IMR-90 (cell line): ENCODE measurements around the gene KLHL11. TPM values are rescaled to one million over a fixed set of nuclear protein-coding genes. Genes with fewer than 3 reads are reported as not detected.

Experiments
- ATAC-seq: fragments of 200-7000 bp; cut with Tn5 transposase; 2 replicates; pipeline ENCODE4 v1.9.1; 2020; ENCODE audit warnings: low read depth, mild to moderate bottlenecking, moderate library complexity
- BruUV-seq: library from RNA; stranded (reverse); fragments of 400-500 nt; replicated peaks from 2 replicates; lab custom pipeline; 2021; lab: Mats Ljungman, UMichigan
- CTCF ChIA-PET: fragments of 300-600 bp; formaldehyde crosslinking; extraction: SDS; loops from one replicate; lab custom pipeline; 2021; ENCODE audit warnings: antibody characterized with exemption; lab: Yijun Ruan, JAX
- POLR2A ChIA-PET: fragments of 300-600 bp; sonication (Branson Sonifier 250); formaldehyde crosslinking; loops from one replicate; lab custom pipeline; 2022; ENCODE audit warnings: antibody characterized with exemption; ENCODE audit not compliant: unreplicated experiment; lab: Charles Lee
- DNase-seq: peaks from one replicate; pipeline ENCODE4 v3.0.0; 2013
- H2AFZ ChIP-seq: replicated peaks from 2 replicates; pipeline ENCODE3; 2013; ENCODE audit warnings: low read length, mild to moderate bottlenecking; ENCODE audit not compliant: poor library complexity
- H2AK5ac ChIP-seq: 2 replicates; pipeline ENCODE4 v1.6.1; 2013; ENCODE audit warnings: low read depth, low read length, inconsistent platforms
- H2AK9ac ChIP-seq: replicated peaks from 2 replicates; pipeline ENCODE3; 2013; ENCODE audit warnings: mild to moderate bottlenecking, low read depth, low read length, moderate library complexity; ENCODE audit not compliant: poor library complexity
- H2BK120ac ChIP-seq: 2 replicates; pipeline ENCODE4 v1.6.1; 2013; ENCODE audit warnings: low read depth, low read length, inconsistent platforms
- H2BK15ac ChIP-seq: 3 replicates; pipeline ENCODE4 v1.6.1; 2013; ENCODE audit warnings: low read depth, low read length, inconsistent platforms
- H2BK20ac ChIP-seq: 2 replicates; pipeline ENCODE4 v1.6.1; 2013; ENCODE audit warnings: low read depth, mild to moderate bottlenecking, inconsistent platforms, low read length, moderate library complexity
- H2BK5ac ChIP-seq: 2 replicates; pipeline ENCODE4 v1.6.1; 2013; ENCODE audit warnings: mild to moderate bottlenecking, low read depth, low read length, inconsistent platforms; ENCODE audit not compliant: poor library complexity, severe bottlenecking
- H3K14ac ChIP-seq: replicated peaks from 2 replicates; pipeline ENCODE4 v1.6.1; 2013; ENCODE audit warnings: low read depth, low read length, inconsistent platforms
- H3K18ac ChIP-seq: 2 replicates; pipeline ENCODE4 v1.6.1; 2013; ENCODE audit warnings: low read depth, low read length, control low read depth
- H3K23ac ChIP-seq: 2 replicates; pipeline ENCODE4 v1.6.1; 2013; ENCODE audit warnings: low read depth, low read length, inconsistent platforms
- H3K27ac ChIP-seq: 2 replicates; pipeline ENCODE4 v1.5.1; 2013; ENCODE audit warnings: mild to moderate bottlenecking, control low read depth, low read length; ENCODE audit not compliant: insufficient read depth
- H3K27me3 ChIP-seq: 2 replicates; pipeline ENCODE4 v1.6.1; 2013; ENCODE audit warnings: low read length; ENCODE audit not compliant: control insufficient read depth, insufficient read depth
- H3K36me3 ChIP-seq: 2 replicates; pipeline ENCODE4 v1.6.1; 2013; ENCODE audit warnings: low read length, mixed read lengths; ENCODE audit not compliant: control insufficient read depth, insufficient read depth
- H3K4ac ChIP-seq: 2 replicates; pipeline ENCODE4 v1.6.1; 2013; ENCODE audit warnings: low read depth, low read length, inconsistent platforms
- H3K4me1 ChIP-seq: 2 replicates; pipeline ENCODE4 v1.6.1; 2013; ENCODE audit warnings: low read length, mixed read lengths; ENCODE audit not compliant: control insufficient read depth, insufficient read depth
- H3K4me2 ChIP-seq: 2 replicates; pipeline ENCODE4 v1.6.1; 2013; ENCODE audit warnings: low read depth, mild to moderate bottlenecking, control low read depth, low read length, moderate library complexity
- H3K4me3 ChIP-seq: 2 replicates; pipeline ENCODE4 v1.5.1; 2013; ENCODE audit warnings: low read depth, mild to moderate bottlenecking, control low read depth, low read length, moderate library complexity; ENCODE audit not compliant: insufficient read depth
- H3K56ac ChIP-seq: 2 replicates; pipeline ENCODE4 v1.6.1; 2013; ENCODE audit warnings: low read length, inconsistent platforms; ENCODE audit not compliant: insufficient read depth; ENCODE audit errors: extremely low read depth
- H3K79me1 ChIP-seq, 2 experiments: 2 replicates each; pipeline ENCODE4 v1.6.1; 2013; ENCODE audit warnings: low read length in 2 of 2, inconsistent platforms in 1 of 2, low read depth in 1 of 2
- H3K9ac ChIP-seq: 2 replicates; pipeline ENCODE4 v1.6.1; 2013; ENCODE audit warnings: low read depth, low read length, control low read depth
- H3K9me1 ChIP-seq: 2 replicates; pipeline ENCODE4 v1.6.1; 2013; ENCODE audit warnings: low read length, inconsistent platforms; ENCODE audit not compliant: insufficient read depth
- H3K9me3 ChIP-seq: 2 replicates; pipeline ENCODE4 v1.6.1; 2013; ENCODE audit warnings: low read length; ENCODE audit not compliant: control insufficient read depth, insufficient read depth
- H4K20me1 ChIP-seq: 2 replicates; pipeline ENCODE4 v1.6.1; 2013; ENCODE audit warnings: low read length, inconsistent platforms; ENCODE audit not compliant: insufficient read depth
- H4K5ac ChIP-seq: 2 replicates; pipeline ENCODE4 v1.6.1; 2013; ENCODE audit warnings: mild to moderate bottlenecking, low read depth, low read length, control low read depth
- H4K8ac ChIP-seq, 2 experiments: 2 replicates each; pipeline ENCODE4 v1.6.1; 2013; ENCODE audit warnings: low read depth in 2 of 2, low read length in 2 of 2, control low read depth in 1 of 2, inconsistent platforms in 1 of 2
- H4K91ac ChIP-seq: 2 replicates; pipeline ENCODE4 v1.6.1; 2013; ENCODE audit warnings: low read depth, low read length, inconsistent platforms; ENCODE audit not compliant: insufficient read depth
- ELK1 ChIP-seq: fragments of 150-350 bp; IDR thresholded peaks from 2 replicates; pipeline ENCODE4 v1.6.1; 2016; ENCODE audit warnings: low read depth, mild to moderate bottlenecking, low read length, moderate library complexity, borderline replicate concordance
- MAZ ChIP-seq: IDR thresholded peaks from 2 replicates; pipeline ENCODE4 v1.6.1; 2012; ENCODE audit warnings: low read depth, mild to moderate bottlenecking, low read length, improper control_type of control experiment, moderate library complexity, borderline replicate concordance
- POLR2A ChIP-seq: IDR thresholded peaks from 2 replicates; pipeline ENCODE4 v1.6.1; 2012; ENCODE audit warnings: mild to moderate bottlenecking, low read depth, low read length
- RAD21 ChIP-seq: IDR thresholded peaks from 2 replicates; pipeline ENCODE4 v1.6.1; 2012; ENCODE audit warnings: low read length, improper control_type of control experiment
- SMC3 ChIP-seq: fragments of 150-350 bp; IDR thresholded peaks from 2 replicates; pipeline ENCODE4 v1.6.1; 2016; ENCODE audit warnings: low read depth, mild to moderate bottlenecking, antibody characterized with exemption, low read length, moderate library complexity
- WGBS, 2 experiments: methylation state at CpG; one replicate each; pipeline versions ENCODE4 v1.1.5 to v1.1.7; 2013; ENCODE audit warnings: missing lambda C conversion rate in 2 of 2; ENCODE audit not compliant: insufficient read length in 1 of 2; ENCODE audit errors: extremely low coverage in 2 of 2; 5-methylcytosine and 5-hydroxymethylcytosine counted together
- dilution Hi-C: fragments of 300-500 bp; cut with HindIII; formaldehyde crosslinking; loops from one replicate; pipeline ENCODE4 v1.14.3; 2018; ENCODE audit warnings: low sequenced_read_pairs; ENCODE audit not compliant: unreplicated experiment
- in situ Hi-C: fragments of 300-500 bp; cut with MboI; formaldehyde crosslinking; loops from 3 replicates; pipeline ENCODE4 v1.14.3; 2019; ENCODE audit warnings: low sequenced_read_pairs, inconsistent platforms, mixed read lengths
- intact Hi-C: fragments of 100-400 bp; cut with micrococcal nuclease; formaldehyde crosslinking; loops from 2 replicates; pipeline ENCODE4 v1.10.0; 2022
- polyA plus RNA-seq, 3 experiments: library from polyadenylated mRNA; depleted of rRNA; stranded (reverse); fragments of >200 nt; gene quantifications; 2 replicates each; pipeline ENCODE4 v1.2.3, GENCODE V29; 2012; ENCODE audit warnings: low replicate concordance in 1 of 3
- total RNA-seq: library from RNA; depleted of rRNA; stranded (reverse); fragments of >200 nt; gene quantifications from 2 replicates; pipeline ENCODE4 v1.2.3, GENCODE V29; 2012

The KLHL11 gene
- total and polyA plus RNA-seq, 2 of the 4 experiments (the other 2 are of a cell fraction) = 4.1 to 38.5 TPM

GRCh38 chr17:41810659-41811548 is 54.3 kb downstream of the KLHL11 start:
- dilution Hi-C loops = no loop called here
- Histone ChIP-seq H4K20me1 (peaks cover 32% of the 10 kb centered on the region), H3K79me1 (peaks cover 18 to 82% of the 10 kb centered on the region in 2 experiments), H2BK15ac (peak overlapping the region; percentile 43; the same call in 1 of the 3 replicates), H3K23ac (peak overlapping the region; percentile 79), H3K4me1 (peaks cover 20% of the 10 kb centered on the region), H3K9ac (peak overlapping the region; percentile 80), H4K5ac (peak overlapping the region; percentile 58), H2AK9ac (peak overlapping the region; percentile 100), H3K56ac (peak overlapping the region; percentile 59), H3K27me3 (no peaks in the 10 kb centered on the region), H3K9me3 (no peaks in the 10 kb centered on the region), H3K27ac (peak overlapping the region; percentile 68), H3K18ac (no peak overlapping the region), H3K14ac (peak overlapping the region; percentile 87), H3K36me3 (peaks cover 20% of the 10 kb centered on the region), H2AFZ (peak overlapping the region; percentile 94), H2BK120ac (peak overlapping the region; percentile 55; the same call in 1 of the 2 replicates), H4K8ac (peak overlapping the region; percentile 76 to 92; a peak in 2 of 4 replicates), H4K91ac (peak overlapping the region; percentile 88; the same call in 1 of the 2 replicates), H3K9me1 (peaks cover 26% of the 10 kb centered on the region), H3K4me3 (peak overlapping the region; percentile 88), H2BK5ac (peak overlapping the region; percentile 91), H3K4me2 (peak overlapping the region; percentile 88), H2AK5ac (peak overlapping the region; percentile 88), H3K4ac (peak overlapping the region; percentile 89), H2BK20ac (no peak overlapping the region)
- in situ Hi-C loops = no loop called here
- no TSS peak for BruUV-seq
- 20% methylated on average over 17 of the region's 58 CpGs; no CpG with 5 or more reads in 1 of the 2 experiments for WGBS, 2 experiments
- intact Hi-C loops = no loop called here
- TF ChIP-seq SMC3 (no peak), RAD21 (no peak), POLR2A (no peak), ELK1 (no peak), MAZ (no peak)
- DNase-seq = no peak
- peak; percentile 0; the same call in 1 of the 2 replicates for ATAC-seq
- ChIA-PET CTCF (no interaction called here), POLR2A (no interaction called here)
